ENCODE measurements around the gene GABPA. TPM values are rescaled to one million over a fixed set of nuclear protein-coding genes. Genes with fewer than 3 reads are reported as not detected.

The GABPA gene
- total RNA-seq, 1 experiment from 2014 or later: 17.6 TPM

DNA sequence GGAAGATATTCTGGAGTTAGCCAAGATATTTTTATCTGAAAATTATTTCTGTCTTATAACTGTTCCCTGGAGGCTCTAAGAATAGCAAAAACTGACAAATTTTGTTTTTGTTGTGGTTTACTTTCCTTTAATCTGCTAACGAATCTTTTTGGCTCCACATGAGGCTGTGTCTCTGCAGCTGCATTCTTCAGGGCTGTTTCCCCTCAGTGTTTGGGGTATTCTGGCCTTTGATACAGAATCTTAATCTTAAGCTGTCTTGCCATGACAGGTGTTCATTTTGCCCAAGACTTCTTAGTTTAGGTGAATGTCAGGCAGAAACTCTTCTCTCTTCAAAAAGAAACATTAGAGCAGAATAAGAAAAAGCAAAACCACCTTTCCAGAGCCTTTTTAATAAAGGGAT, 83.8 kb downstream of the GABPA start:
- BruUV-seq (replicated peaks): no TSS peak
- ChIA-PET CTCF (no interaction called here), POLR2A (no interaction called here)

More for the DNA sequence above, 83.8 kb downstream of the GABPA start:
- no peak for TF ChIP-seq SIN3A (IDR thresholded peaks at IDR 0.05; ENCODE audit: borderline replicate concordance, insufficient read depth, low read depth, low read length)
- TF ChIP-seq TCF7L2 (IDR thresholded peaks at IDR 0.05; ENCODE audit: low read depth, low read length): no peak
- TF ChIP-seq POLR2AphosphoS5 (IDR thresholded peaks at IDR 0.05; ENCODE audit: low read depth, low read length): no peak
- TF ChIP-seq, protein P1, sequence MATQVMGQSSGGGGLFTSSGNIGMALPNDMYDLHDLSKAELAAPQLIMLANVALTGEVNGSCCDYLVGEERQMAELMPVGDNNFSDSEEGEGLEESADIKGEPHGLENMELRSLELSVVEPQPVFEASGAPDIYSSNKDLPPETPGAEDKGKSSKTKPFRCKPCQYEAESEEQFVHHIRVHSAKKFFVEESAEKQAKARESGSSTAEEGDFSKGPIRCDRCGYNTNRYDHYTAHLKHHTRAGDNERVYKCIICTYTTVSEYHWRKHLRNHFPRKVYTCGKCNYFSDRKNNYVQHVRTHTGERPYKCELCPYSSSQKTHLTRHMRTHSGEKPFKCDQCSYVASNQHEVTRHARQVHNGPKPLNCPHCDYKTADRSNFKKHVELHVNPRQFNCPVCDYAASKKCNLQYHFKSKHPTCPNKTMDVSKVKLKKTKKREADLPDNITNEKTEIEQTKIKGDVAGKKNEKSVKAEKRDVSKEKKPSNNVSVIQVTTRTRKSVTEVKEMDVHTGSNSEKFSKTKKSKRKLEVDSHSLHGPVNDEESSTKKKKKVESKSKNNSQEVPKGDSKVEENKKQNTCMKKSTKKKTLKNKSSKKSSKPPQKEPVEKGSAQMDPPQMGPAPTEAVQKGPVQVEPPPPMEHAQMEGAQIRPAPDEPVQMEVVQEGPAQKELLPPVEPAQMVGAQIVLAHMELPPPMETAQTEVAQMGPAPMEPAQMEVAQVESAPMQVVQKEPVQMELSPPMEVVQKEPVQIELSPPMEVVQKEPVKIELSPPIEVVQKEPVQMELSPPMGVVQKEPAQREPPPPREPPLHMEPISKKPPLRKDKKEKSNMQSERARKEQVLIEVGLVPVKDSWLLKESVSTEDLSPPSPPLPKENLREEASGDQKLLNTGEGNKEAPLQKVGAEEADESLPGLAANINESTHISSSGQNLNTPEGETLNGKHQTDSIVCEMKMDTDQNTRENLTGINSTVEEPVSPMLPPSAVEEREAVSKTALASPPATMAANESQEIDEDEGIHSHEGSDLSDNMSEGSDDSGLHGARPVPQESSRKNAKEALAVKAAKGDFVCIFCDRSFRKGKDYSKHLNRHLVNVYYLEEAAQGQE (IDR thresholded peaks at IDR 0.05; ENCODE audit: insufficient read depth in 1 of 2, low read depth in 2 of 2, low read length in 1 of 2): no peak
- TF ChIP-seq CTCF (IDR thresholded peaks at IDR 0.05): no peak
- Histone ChIP-seq H3K36me3 (ENCODE audit: control insufficient read depth, insufficient read depth, low read length) (no peaks in the 10 kb centered on the region), H3K27me3 (ENCODE audit: control insufficient read depth, insufficient read depth, low read length) (no peaks in the 10 kb centered on the region), H3K4me3 (ENCODE audit: low read depth in 2 of 2, low read length in 2 of 2) (no peak overlapping the region), H3K9me3 (ENCODE audit: control insufficient read depth, insufficient read depth, low read depth, low read length) (no peaks in the 10 kb centered on the region), H3K4me1 (ENCODE audit: control insufficient read depth, insufficient read depth, low read length) (no peaks in the 10 kb centered on the region), H3K27ac (ENCODE audit: low read length) (no peak overlapping the region)
- in situ Hi-C loops (cut with HindIII; ENCODE audit: low pct_unique_long_range_greater_than_20kb, low sequenced_read_pairs): no loop called here
- intact Hi-C loops (cut with micrococcal nuclease; ENCODE audit: unreplicated experiment): no loop called here
- no peak for DNase-seq (ENCODE audit: low read depth, low spot score)
- ATAC-seq: no peak

Other genes with a start within 250 kb of the GABPA start
- 24.7 TPM for gene MRPL39, start 127.5 kb upstream of the GABPA start, total RNA-seq (2021; ENCODE audit: unreplicated experiment)
- gene JAM2, start 95.7 kb upstream of the GABPA start, total RNA-seq (2021; ENCODE audit: unreplicated experiment): 0.21 TPM
- gene ATP5PF, start 68 bp upstream of the GABPA start, total RNA-seq (2021; ENCODE audit: unreplicated experiment): 103 TPM